K562 (cell line): Measurements from ENCODE around the gene CRTAP. TPM values are rescaled to one million over a fixed set of nuclear protein-coding genes. Genes with fewer than 3 reads are reported as not detected.

Source experiments
- BRF1 ChIP-seq: IDR thresholded peaks from 3 replicates; pipeline ENCODE4 v1.6.1; 2011; ENCODE audit warnings: borderline replicate concordance, mild to moderate bottlenecking; ENCODE audit not compliant: insufficient read length; ENCODE audit errors: extremely low read depth
- CHD2 ChIP-seq: IDR thresholded peaks from 2 replicates; pipeline ENCODE4 v1.6.1; 2011; ENCODE audit warnings: low read depth, low read length
- FOXK1 ChIP-seq: sonication (generic); formaldehyde crosslinking; IDR thresholded peaks from 2 replicates; pipeline ENCODE4 v1.8.0; 2022; ENCODE audit warnings: missing genetic modification reagents, mild to moderate bottlenecking, borderline replicate concordance
- FOXM1 ChIP-seq, 2 experiments: fragments of 450-650 bp in 1 of 2; sonication (generic) in 1 of 2; formaldehyde crosslinking in 1 of 2; IDR thresholded peaks; 2 replicates each; pipeline versions ENCODE4 v1.6.1 to v1.9.0; 2017 to 2022; ENCODE audit warnings: low read depth in 2 of 2, mild to moderate bottlenecking in 2 of 2, missing genetic modification reagents in 1 of 2, moderate library complexity in 1 of 2
- HDAC1 ChIP-seq, 2 experiments: fragments of 450-650 bp; IDR thresholded peaks; 2 replicates each; pipeline ENCODE4 v1.6.1; 2016 to 2017; ENCODE audit warnings: inconsistent platforms in 1 of 2, mild to moderate bottlenecking in 1 of 2, moderate library complexity in 1 of 2
- POLR2A ChIP-seq: fragments of 450-650 bp; conservative IDR thresholded peaks from 2 replicates; pipeline ENCODE4 v1.6.1; 2016
- PTBP1 ChIP-seq: fragments of 200-400 bp; formaldehyde crosslinking; IDR thresholded peaks from 2 replicates; pipeline ENCODE4 v1.6.1; 2017; ENCODE audit warnings: low read depth, low read length
- RAD51 ChIP-seq: fragments of 450-650 bp; IDR thresholded peaks from 2 replicates; pipeline ENCODE4 v1.7.1; 2016; ENCODE audit warnings: low read depth, mild to moderate bottlenecking, borderline replicate concordance
- SIN3A ChIP-seq, 2 experiments: fragments of 150-350 bp in 1 of 2; IDR thresholded peaks; 2 replicates each; pipeline ENCODE4 v1.6.1; 2011 to 2016; ENCODE audit warnings: borderline replicate concordance in 2 of 2, low read depth in 2 of 2, low read length in 2 of 2, mild to moderate bottlenecking in 2 of 2, moderate library complexity in 2 of 2; ENCODE audit not compliant: control insufficient read depth in 1 of 2
- ZBTB11 ChIP-seq, 3 experiments: fragments of 200-800 bp in 1 of 3; fragments of 250-450 bp in 1 of 3; fragments of 450-650 bp in 1 of 3; sonication (Bioruptor Pico) in 1 of 3; sonication (Bioruptor generic) in 1 of 3; formaldehyde crosslinking in 1 of 3; IDR thresholded peaks; 2 replicates each; pipeline versions ENCODE4 v1.6.1 to v1.8.0; 2016 to 2022; ENCODE audit warnings: mild to moderate bottlenecking in 2 of 3, missing genetic modification characterization in 2 of 3, missing compliant biosample characterization in 1 of 3, moderate library complexity in 1 of 3
- polyA plus RNA-seq, 8 experiments: library from polyadenylated mRNA; depleted of rRNA in 4 of 8; stranded (reverse) in 5 of 8; unstranded in 3 of 8; fragments of >200 nt; fragmentation: Nextera tagmentation in 2 of 8; fragmentation: Illumina TruSeq in 1 of 8; extraction: Ambion mirVana in 2 of 8; extraction: Trizol in 1 of 8; gene quantifications; 2 replicates each; pipeline versions ENCODE4 v1.2.1 to v1.2.3, GENCODE V29; 2011 to 2014; ENCODE audit warnings: inconsistent platforms in 1 of 8, missing spikeins in 1 of 8
- total RNA-seq, 7 experiments: library from RNA; depleted of rRNA in 6 of 7; stranded (reverse); fragments of >200 nt in 6 of 7; fragmentation: Illumina TruSeq in 2 of 7; extraction: Trizol in 2 of 7; gene quantifications; 2 replicates each; pipeline versions ENCODE4 v1.2.1 to v1.2.3, GENCODE V29; 2011 to 2021; ENCODE audit warnings: low replicate concordance in 1 of 7
- TF ChIP-seq, protein P1 (sequence below), 2 experiments: fragments of 450-650 bp; formaldehyde crosslinking in 1 of 2; IDR thresholded peaks; 2 replicates each; pipeline versions ENCODE4 v1.4.0 to v1.6.1; 2014 to 2020; ENCODE audit warnings: mild to moderate bottlenecking in 2 of 2, borderline replicate concordance in 1 of 2, low read depth in 1 of 2
- TF ChIP-seq, protein P2 (sequence below), 2 experiments: fragments of 200-800 bp in 1 of 2; sonication (Bioruptor generic) in 1 of 2; sonication (generic) in 1 of 2; formaldehyde crosslinking in 1 of 2; IDR thresholded peaks in 1 of 2; conservative IDR thresholded peaks in 1 of 2; 2 replicates each; pipeline versions ENCODE4 v1.5.0 to v1.6.1; 2016 to 2020; ENCODE audit warnings: missing compliant biosample characterization in 1 of 2, missing genetic modification characterization in 1 of 2, missing genetic modification reagents in 1 of 2

The CRTAP gene
- total and polyA plus RNA-seq, 9 of the 15 experiments (the other 6 are each of a cell fraction or from before 2014, with no cell fraction given) = 10.0 to 121 (median 53.0) TPM

DNA sequence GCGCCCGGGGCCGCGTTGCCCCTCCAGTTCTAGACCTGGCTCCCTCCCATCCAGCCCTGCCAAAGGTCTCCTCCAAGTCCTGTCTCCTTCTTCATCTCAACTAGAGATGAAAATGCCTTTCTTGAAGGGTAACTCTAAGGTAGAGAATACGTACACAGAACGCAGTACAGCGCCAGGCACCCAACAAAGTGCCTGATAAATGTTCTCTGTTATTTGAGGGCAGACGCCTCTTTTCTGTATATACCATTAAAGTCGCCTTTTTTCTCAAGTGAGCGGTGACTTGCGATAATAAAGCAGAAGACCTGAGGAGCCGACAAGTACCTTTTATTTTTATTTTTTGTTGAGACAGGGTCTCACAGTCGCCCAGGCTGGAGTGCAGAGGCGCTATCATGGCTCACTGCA lies 809 bp downstream of the CRTAP start (continued):
- peak in 1 of 3 experiments; percentile 6; a peak in 1 of 6 replicates for TF ChIP-seq ZBTB11 (CRISPR knock-in tag; IDR thresholded peaks at IDR 0.05)
- TF ChIP-seq BRF1 = no peak
- TF ChIP-seq PTBP1 = 0 out of 2 replicates have a peak, but pooled peaks have one; percentile 6
- TF ChIP-seq SIN3A (IDR thresholded peaks at IDR 0.05; ENCODE audit: borderline replicate concordance in 2 of 2, control insufficient read depth in 1 of 2, low read depth in 2 of 2, low read length in 2 of 2) = 0 out of 4 replicates have a peak, but pooled peaks of 1 of the 2 experiments have one; percentile 4
- TF ChIP-seq, protein P1, sequence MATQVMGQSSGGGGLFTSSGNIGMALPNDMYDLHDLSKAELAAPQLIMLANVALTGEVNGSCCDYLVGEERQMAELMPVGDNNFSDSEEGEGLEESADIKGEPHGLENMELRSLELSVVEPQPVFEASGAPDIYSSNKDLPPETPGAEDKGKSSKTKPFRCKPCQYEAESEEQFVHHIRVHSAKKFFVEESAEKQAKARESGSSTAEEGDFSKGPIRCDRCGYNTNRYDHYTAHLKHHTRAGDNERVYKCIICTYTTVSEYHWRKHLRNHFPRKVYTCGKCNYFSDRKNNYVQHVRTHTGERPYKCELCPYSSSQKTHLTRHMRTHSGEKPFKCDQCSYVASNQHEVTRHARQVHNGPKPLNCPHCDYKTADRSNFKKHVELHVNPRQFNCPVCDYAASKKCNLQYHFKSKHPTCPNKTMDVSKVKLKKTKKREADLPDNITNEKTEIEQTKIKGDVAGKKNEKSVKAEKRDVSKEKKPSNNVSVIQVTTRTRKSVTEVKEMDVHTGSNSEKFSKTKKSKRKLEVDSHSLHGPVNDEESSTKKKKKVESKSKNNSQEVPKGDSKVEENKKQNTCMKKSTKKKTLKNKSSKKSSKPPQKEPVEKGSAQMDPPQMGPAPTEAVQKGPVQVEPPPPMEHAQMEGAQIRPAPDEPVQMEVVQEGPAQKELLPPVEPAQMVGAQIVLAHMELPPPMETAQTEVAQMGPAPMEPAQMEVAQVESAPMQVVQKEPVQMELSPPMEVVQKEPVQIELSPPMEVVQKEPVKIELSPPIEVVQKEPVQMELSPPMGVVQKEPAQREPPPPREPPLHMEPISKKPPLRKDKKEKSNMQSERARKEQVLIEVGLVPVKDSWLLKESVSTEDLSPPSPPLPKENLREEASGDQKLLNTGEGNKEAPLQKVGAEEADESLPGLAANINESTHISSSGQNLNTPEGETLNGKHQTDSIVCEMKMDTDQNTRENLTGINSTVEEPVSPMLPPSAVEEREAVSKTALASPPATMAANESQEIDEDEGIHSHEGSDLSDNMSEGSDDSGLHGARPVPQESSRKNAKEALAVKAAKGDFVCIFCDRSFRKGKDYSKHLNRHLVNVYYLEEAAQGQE (IDR thresholded peaks at IDR 0.05; ENCODE audit: borderline replicate concordance) = no peak
- TF ChIP-seq, protein P1 (CRISPR knock-in tag; IDR thresholded peaks at IDR 0.05; ENCODE audit: low read depth) = no peak
- TF ChIP-seq RAD51 = 0 out of 2 replicates have a peak, but pooled peaks have one; percentile 21
- peak in 1 of 2 experiments; percentile 88; a peak in 1 of 4 replicates for TF ChIP-seq HDAC1 (IDR thresholded peaks at IDR 0.05)
- TF ChIP-seq, protein P2, sequence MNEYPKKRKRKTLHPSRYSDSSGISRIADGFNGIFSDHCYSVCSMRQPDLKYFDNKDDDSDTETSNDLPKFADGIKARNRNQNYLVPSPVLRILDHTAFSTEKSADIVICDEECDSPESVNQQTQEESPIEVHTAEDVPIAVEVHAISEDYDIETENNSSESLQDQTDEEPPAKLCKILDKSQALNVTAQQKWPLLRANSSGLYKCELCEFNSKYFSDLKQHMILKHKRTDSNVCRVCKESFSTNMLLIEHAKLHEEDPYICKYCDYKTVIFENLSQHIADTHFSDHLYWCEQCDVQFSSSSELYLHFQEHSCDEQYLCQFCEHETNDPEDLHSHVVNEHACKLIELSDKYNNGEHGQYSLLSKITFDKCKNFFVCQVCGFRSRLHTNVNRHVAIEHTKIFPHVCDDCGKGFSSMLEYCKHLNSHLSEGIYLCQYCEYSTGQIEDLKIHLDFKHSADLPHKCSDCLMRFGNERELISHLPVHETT (CRISPR knock-in tag; conservative IDR thresholded peaks at IDR 0.05 in 1 of 2, IDR thresholded peaks at IDR 0.05 in 1 of 2) = 0 out of 4 replicates have a peak, but pooled peaks of 1 of the 2 experiments have one; percentile 4
- 0 out of 2 replicates have a peak, but pooled peaks have one; percentile 6 for TF ChIP-seq FOXM1 (IDR thresholded peaks at IDR 0.05; ENCODE audit: low read depth)
- TF ChIP-seq FOXM1 (CRISPR knock-in tag; IDR thresholded peaks at IDR 0.05; ENCODE audit: low read depth) = no peak
- peak; percentile 74 for TF ChIP-seq POLR2A
- 0 out of 2 replicates have a peak, but pooled peaks have one; percentile 22 for TF ChIP-seq FOXK1 (CRISPR knock-in tag)
- no peak for TF ChIP-seq CHD2
